Right lobe of liver (tissue), 6 donors: ENCODE measurements around the gene MCTP2. TPM values are rescaled to one million over a fixed set of nuclear protein-coding genes. Genes with fewer than 3 reads are reported as not detected.
"Not testable (repeated sequence)": the region's sequence is repeated elsewhere in the genome, so short reads cannot be mapped to it uniquely, and the experiment has no call there.

Experiments
- ATAC-seq, 4 donors: fragments of 200-7000 bp; cut with Tn5 transposase; one replicate each; pipeline ENCODE4 v1.9.1; 2020; ENCODE audit warnings: mild to moderate bottlenecking in 4 of 4, moderate library complexity in 4 of 4
- DNase-seq, 3 donors: peaks; one replicate each; pipeline ENCODE4 v3.0.0-alpha.2; 2020
- H3K27ac ChIP-seq, 3 donors: fragments of 200-600 bp; one replicate each; pipeline ENCODE4 v1.8.0; 2022
- H3K27me3 ChIP-seq, 2 donors: fragments of 200-600 bp; one replicate each; pipeline ENCODE4 v1.8.0; 2022
- H3K36me3 ChIP-seq, 4 donors: fragments of 200-600 bp; sonication (generic) in 1 of 4; one replicate each; pipeline versions ENCODE4 v1.5.1 to v1.8.0; 2017 to 2022; ENCODE audit warnings: control low read depth in 1 of 4
- H3K4me1 ChIP-seq, 4 donors: fragments of 200-600 bp; sonication (generic) in 1 of 4; one replicate each; pipeline versions ENCODE4 v1.5.1 to v1.8.0; 2017 to 2022; ENCODE audit warnings: control low read depth in 1 of 4
- H3K4me3 ChIP-seq, 3 donors: fragments of 200-600 bp; one replicate each; pipeline ENCODE4 v1.8.0; 2022
- H3K9me3 ChIP-seq, 4 donors: fragments of 200-600 bp; sonication (generic) in 1 of 4; one replicate each; pipeline versions ENCODE4 v1.5.1 to v1.8.0; 2017 to 2022; ENCODE audit warnings: control low read depth in 1 of 4
- POLR2A ChIP-seq: fragments of 450-650 bp; IDR thresholded peaks from one replicate; pipeline ENCODE4 v1.6.1; 2017; ENCODE audit warnings: antibody characterized with exemption, mild to moderate bottlenecking
- WGBS: methylation state at CpG from one replicate; pipeline ENCODE4 v1.1.6; 2018; ENCODE audit warnings: low coverage, low lambda C conversion rate; ENCODE audit not compliant: insufficient coverage; ENCODE audit errors: missing lambda C conversion rate; 5-methylcytosine and 5-hydroxymethylcytosine counted together
- intact Hi-C, 2 donors: fragments of 100-400 bp; cut with DNase I; formaldehyde crosslinking; loops; one replicate each; pipeline versions ENCODE4 v1.11.2 to v1.14.1; 2022
- total RNA-seq, 6 experiments: library from RNA; depleted of rRNA in 2 of 6; stranded (reverse); fragments of >200 nt in 2 of 6; fragmentation: NEBNext Ultra II Directional in 3 of 6; extraction: Animal tissue kit (Norgen Biotek cat#: 25700) in 3 of 6; gene quantifications; one replicate each; pipeline versions ENCODE4 v1.1.0 to v1.2.4, GENCODE V29; 2016 to 2023
- TF ChIP-seq, protein P1 (sequence below), 4 donors: fragments of 200-600 bp in 3 of 4; fragments of 450-650 bp in 1 of 4; IDR thresholded peaks; one replicate each; pipeline versions ENCODE4 v1.5.1 to v1.8.0; 2016 to 2022; ENCODE audit warnings: antibody characterized with exemption in 4 of 4, mild to moderate bottlenecking in 2 of 4
- donor health status: DM: no; HTN: yes; CAD: no.
- donor health status: DM: no; HTN: no; CAD: no.
- donor health status: DM: no; HTN: no; CAD: no.
- donor health status: DM: no; HTN: yes; CAD: no.
- donor health status: DM: no; HTN: yes; CAD: no.

Gene MCTP2
- total RNA-seq, 6 experiments from 2014 or later: 1.8 to 5.3 (median 2.9) TPM

DNA sequence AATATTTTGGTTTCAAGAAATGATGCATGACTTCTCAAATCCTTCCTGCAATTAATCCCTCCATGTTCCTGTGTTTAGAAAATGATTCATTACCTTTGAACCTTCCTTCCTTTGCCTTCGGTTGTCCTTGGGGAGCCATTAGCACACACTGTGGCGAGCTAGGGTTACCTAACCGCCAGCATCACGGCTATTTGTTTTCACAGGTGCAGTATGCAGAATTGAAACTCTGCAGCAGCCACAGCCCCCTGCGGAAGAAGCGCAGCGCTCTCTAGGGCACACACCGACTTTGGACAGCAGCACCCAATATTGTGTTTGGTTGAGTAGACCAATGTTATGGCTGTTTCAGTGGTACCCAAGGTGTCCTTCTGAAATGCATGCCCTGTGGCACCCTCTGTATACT is 247.4 kb downstream of the MCTP2 start:
- 65% methylated on average over 5 of the region's 8 CpGs for WGBS
- intact Hi-C loops: no loop called here
- no peak for ATAC-seq

DNA sequence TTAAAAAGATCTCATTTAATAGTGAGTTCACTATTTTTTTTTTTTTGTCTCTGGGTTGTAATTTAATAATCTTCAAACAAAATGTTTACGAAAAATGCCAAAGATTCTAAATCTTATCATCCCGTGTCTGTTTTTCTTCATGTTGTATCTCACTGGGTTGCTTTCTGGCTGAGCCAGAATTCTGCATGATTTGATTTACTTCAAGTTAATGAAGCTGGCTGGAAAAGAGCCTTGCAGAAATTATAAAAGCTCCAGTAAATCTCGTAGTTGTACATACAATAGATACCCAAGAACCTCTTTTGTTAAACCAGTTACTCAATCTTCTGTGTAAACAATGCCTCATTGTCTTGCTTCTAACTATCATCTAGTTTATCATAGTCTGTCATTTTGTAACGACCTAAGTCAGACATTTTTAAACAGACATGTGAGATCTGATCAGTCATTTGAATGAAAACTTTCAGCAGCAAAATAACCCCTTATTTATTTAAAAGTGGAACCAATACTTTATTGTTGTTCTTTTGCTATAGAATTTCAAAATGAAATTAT is 249.0 kb downstream of the MCTP2 start:
- no peak for ATAC-seq
- H3K4me1 ChIP-seq: no peaks in the 10 kb centered on the region
- 22% methylated on average over 4 of the region's 4 CpGs for WGBS
- no peak for DNase-seq
- no peak overlapping the region for H3K27ac ChIP-seq
- H3K9me3 ChIP-seq: no peaks in the 10 kb centered on the region
- H3K4me3 ChIP-seq: no peak overlapping the region
- intact Hi-C loops: no loop called here
- H3K27me3 ChIP-seq: no peaks in the 10 kb centered on the region
- H3K36me3 ChIP-seq: no peaks in the 10 kb centered on the region
- no peak for TF ChIP-seq POLR2A

More for the DNA sequence above, 247.4 kb downstream of the MCTP2 start:
- no peaks in the 10 kb centered on the region for H3K36me3 ChIP-seq
- TF ChIP-seq, protein P1, sequence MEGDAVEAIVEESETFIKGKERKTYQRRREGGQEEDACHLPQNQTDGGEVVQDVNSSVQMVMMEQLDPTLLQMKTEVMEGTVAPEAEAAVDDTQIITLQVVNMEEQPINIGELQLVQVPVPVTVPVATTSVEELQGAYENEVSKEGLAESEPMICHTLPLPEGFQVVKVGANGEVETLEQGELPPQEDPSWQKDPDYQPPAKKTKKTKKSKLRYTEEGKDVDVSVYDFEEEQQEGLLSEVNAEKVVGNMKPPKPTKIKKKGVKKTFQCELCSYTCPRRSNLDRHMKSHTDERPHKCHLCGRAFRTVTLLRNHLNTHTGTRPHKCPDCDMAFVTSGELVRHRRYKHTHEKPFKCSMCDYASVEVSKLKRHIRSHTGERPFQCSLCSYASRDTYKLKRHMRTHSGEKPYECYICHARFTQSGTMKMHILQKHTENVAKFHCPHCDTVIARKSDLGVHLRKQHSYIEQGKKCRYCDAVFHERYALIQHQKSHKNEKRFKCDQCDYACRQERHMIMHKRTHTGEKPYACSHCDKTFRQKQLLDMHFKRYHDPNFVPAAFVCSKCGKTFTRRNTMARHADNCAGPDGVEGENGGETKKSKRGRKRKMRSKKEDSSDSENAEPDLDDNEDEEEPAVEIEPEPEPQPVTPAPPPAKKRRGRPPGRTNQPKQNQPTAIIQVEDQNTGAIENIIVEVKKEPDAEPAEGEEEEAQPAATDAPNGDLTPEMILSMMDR (IDR thresholded peaks at IDR 0.05): no peak
- no peak for TF ChIP-seq POLR2A
- H3K4me1 ChIP-seq: no peaks in the 10 kb centered on the region
- no peaks in the 10 kb centered on the region for H3K27me3 ChIP-seq
- H3K27ac ChIP-seq: no peak overlapping the region
- H3K9me3 ChIP-seq: no peaks in the 10 kb centered on the region
- H3K4me3 ChIP-seq: no peak overlapping the region
- no peak for DNase-seq

DNA sequence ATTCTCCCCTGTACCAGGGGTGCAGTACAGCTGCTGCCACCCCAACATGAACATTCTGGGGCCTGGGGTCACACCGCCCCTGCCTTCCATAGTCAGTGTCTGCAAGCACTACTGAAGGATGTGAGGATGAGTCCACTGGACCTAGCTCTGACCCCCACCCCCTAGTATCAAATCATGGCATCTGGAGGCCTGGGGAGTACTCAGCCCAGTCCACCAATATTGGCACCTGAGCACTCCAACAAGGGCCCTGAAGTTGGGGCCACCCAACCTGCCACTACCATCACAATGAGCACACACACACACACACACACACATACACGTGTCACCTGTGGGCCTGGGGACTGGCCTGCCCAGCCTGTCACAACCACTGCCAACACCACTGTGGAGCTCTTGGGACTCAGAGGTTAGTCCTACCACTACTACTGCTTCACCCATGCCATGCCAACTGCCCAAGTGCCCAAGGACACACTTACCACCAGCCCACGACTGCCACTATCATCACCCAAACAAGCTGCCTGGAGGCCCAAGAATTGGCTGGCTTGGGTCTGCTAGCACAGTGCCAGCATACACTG is 253.9 kb downstream of the MCTP2 start:
- TF ChIP-seq, protein P1 (IDR thresholded peaks at IDR 0.05): no peak
- no peak for TF ChIP-seq POLR2A
- no peaks in the 10 kb centered on the region for H3K36me3 ChIP-seq
- H3K27me3 ChIP-seq: no peaks in the 10 kb centered on the region
- ATAC-seq (peak in 1 of 4 donors; percentile 32), DNase-seq (no peak)
- H3K4me3 ChIP-seq: no peak overlapping the region
- no peaks in the 10 kb centered on the region for H3K4me1 ChIP-seq
- no peak overlapping the region for H3K27ac ChIP-seq
- intact Hi-C loops: no loop called here
- no peaks in the 10 kb centered on the region for H3K9me3 ChIP-seq
- WGBS: 100% methylated on average over 1 of the region's 3 CpGs

DNA sequence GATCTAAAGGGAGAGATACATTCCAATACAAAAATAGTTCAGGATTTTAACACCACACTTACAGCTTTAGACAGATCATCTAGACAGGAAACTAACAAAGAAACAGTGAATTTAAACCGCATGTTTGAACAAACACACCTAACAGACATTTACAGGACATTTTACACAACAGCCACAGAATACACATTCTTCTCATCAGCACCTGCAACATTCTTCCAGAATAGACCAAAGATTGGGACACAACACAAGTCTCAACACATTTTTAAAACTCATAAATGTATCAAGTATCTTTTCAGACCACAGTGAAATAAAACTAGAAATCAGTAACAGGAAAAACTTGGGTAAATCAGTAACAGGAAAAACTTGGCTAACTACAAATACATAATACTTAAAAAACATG is 256.3 kb downstream of the MCTP2 start:
- WGBS: 43% methylated on average over 1 of the region's 1 CpG
- Histone ChIP-seq H3K27me3 (no peaks in the 10 kb centered on the region), H3K4me1 (no peaks in the 10 kb centered on the region), H3K36me3 (no peaks in the 10 kb centered on the region), H3K4me3 (no peak overlapping the region), H3K9me3 (no peaks in the 10 kb centered on the region), H3K27ac (no peak overlapping the region)
- TF ChIP-seq POLR2A: no peak
- TF ChIP-seq, protein P1 (IDR thresholded peaks at IDR 0.05): no peak
- intact Hi-C loops: no loop called here
- no peak for DNase-seq
- no peak for ATAC-seq

DNA sequence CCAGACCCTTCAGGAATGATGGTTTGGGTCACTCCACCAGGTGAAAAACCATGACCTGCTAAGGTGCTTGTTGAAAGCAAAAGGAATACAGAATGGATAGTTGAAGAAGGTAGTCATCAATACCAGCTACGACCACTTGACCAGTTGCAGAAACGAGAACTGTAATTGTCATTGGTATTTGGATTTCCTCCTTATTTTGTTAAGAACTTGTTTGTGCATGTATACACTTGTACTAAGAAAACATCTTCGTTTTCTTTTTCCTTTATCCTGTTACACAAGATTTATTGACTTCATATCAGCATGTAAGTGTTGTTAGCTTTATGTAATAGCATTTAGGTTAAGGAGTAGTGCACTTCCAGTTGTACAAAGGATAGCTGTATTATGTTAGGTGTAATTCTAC is 261.8 kb downstream of the MCTP2 start:
- intact Hi-C loops: no loop called here
- H3K4me1 ChIP-seq: no peaks in the 10 kb centered on the region
- 11% methylated on average over 1 of the region's 3 CpGs for WGBS
- H3K27ac ChIP-seq: no peak overlapping the region
- TF ChIP-seq, protein P1 (IDR thresholded peaks at IDR 0.05): no peak
- TF ChIP-seq POLR2A: no peak
- no peak for ATAC-seq
- H3K4me3 ChIP-seq: no peak overlapping the region
- no peak for DNase-seq
- no peaks in the 10 kb centered on the region for H3K36me3 ChIP-seq
- H3K9me3 ChIP-seq: no peaks in the 10 kb centered on the region
- no peaks in the 10 kb centered on the region for H3K27me3 ChIP-seq

DNA sequence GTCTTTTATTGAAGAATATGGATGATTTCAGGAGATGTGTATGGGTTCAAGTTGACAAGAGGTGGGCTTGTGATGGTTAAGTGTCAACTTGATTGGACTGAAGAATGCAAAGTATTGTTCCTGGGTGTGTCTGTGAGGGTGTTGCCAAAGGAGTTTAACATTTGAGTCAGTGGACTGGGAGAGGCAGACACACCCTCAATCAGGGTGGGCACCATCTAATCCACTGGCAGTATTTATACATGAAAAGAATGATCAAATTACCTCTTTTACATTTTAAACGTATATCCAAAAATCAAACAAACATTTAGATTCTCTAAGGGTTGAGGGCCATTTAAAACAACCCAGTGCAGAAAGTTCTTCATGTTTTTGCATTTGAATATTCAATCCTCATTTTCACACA is 262.2 kb downstream of the MCTP2 start:
- H3K4me3 ChIP-seq, H3K27me3 ChIP-seq, H3K9me3 ChIP-seq, ATAC-seq, DNase-seq, H3K27ac ChIP-seq, intact Hi-C loops, H3K36me3 ChIP-seq, H3K4me1 ChIP-seq: not testable (repeated sequence)
- WGBS: 35% methylated on average over 1 of the region's 1 CpG
